BLaER1 (cell line): Measurements from ENCODE around the gene CYP4F11.
"Not testable (repeated sequence)": the region's sequence is repeated elsewhere in the genome, so short reads cannot be mapped to it uniquely, and the experiment has no call there.

Experiments
- H3K27ac ChIP-seq: shearing (Covaris generic); formaldehyde crosslinking; 2 replicates; pipeline ENCODE4 v1.8.1; 2022
- H3K27me3 ChIP-seq: shearing (Covaris generic); formaldehyde crosslinking; 2 replicates; pipeline ENCODE4 v1.8.1; 2022
- H3K36me3 ChIP-seq: shearing (Covaris generic); formaldehyde crosslinking; 2 replicates; pipeline ENCODE4 v1.8.1; 2022
- H3K4me1 ChIP-seq: shearing (Covaris generic); formaldehyde crosslinking; 2 replicates; pipeline ENCODE4 v1.8.1; 2022
- H3K4me2 ChIP-seq: shearing (Covaris generic); formaldehyde crosslinking; 2 replicates; pipeline ENCODE4 v1.8.1; 2022
- H3K4me3 ChIP-seq: shearing (Covaris generic); formaldehyde crosslinking; 2 replicates; pipeline ENCODE4 v1.8.1; 2022
- H3K9ac ChIP-seq: shearing (Covaris generic); formaldehyde crosslinking; 2 replicates; pipeline ENCODE4 v1.8.1; 2022
- H3K9me3 ChIP-seq: shearing (Covaris generic); formaldehyde crosslinking; 2 replicates; pipeline ENCODE4 v1.8.1; 2022
- H4K20me1 ChIP-seq: shearing (Covaris generic); formaldehyde crosslinking; 2 replicates; pipeline ENCODE4 v1.8.1; 2022
- Cebpa-rat ChIP-seq: shearing (Covaris generic); IDR thresholded peaks from 2 replicates; pipeline ENCODE4 v1.8.1; 2022

Gene CYP4F11

DNA sequence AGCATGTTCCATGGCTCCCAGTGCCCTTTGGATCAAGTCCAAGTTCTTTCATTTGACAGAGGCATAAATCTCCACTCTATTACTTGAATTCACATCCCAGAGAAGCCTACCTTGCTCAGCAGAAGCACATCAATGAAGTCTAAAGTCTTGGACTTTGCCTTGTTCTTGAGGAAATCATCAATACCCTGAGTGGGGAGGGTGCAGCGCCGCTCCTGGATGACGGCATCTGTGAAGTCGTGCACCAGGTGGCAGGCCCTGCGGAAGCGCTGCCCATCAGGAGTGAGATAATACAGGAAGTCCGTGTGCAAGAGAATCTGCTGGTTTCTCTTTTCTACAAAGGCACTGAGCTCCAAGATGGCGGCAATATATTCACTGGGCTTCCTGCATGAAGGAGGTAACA, 10.6 kb downstream of the CYP4F11 start:
- no peaks in the 10 kb centered on the region for H3K27me3 ChIP-seq
- H3K9ac ChIP-seq = no peak overlapping the region
- H4K20me1 ChIP-seq = no peaks in the 10 kb centered on the region
- no peak for TF ChIP-seq Cebpa-rat
- no peak overlapping the region for H3K4me3 ChIP-seq
- peaks cover 3% of the 10 kb centered on the region for H3K4me1 ChIP-seq
- no peak overlapping the region for H3K4me2 ChIP-seq
- H3K9me3 ChIP-seq = no peaks in the 10 kb centered on the region
- H3K27ac ChIP-seq = no peak overlapping the region
- H3K36me3 ChIP-seq = no peaks in the 10 kb centered on the region

DNA sequence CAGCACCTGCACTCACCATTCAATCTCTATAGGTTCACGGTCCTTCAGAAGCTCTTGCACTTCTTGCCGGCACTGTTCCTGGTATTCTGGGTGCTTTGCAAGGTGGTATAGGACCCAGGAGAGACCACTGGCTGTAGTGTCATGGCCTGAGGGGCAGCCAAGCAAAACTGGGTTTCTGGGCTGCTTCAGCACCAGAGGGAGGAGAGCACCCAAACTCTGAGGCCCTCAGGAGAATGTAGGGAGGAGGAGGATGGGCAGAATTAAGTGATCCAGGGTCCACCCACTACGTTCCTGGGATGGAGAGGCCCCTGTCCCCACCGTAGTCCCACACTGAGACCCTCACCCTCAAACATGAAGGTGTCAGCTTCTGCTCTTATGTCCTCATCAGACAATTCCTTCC, 12.3 kb downstream of the CYP4F11 start:
- Histone ChIP-seq H3K4me2 (no peak overlapping the region), H3K4me1 (peaks cover 4% of the 10 kb centered on the region; the same call in 1 of the 2 replicates), H3K36me3 (no peaks in the 10 kb centered on the region), H3K27ac (no peak overlapping the region), H3K4me3 (no peak overlapping the region), H4K20me1 (no peaks in the 10 kb centered on the region), H3K27me3 (no peaks in the 10 kb centered on the region), H3K9me3 (no peaks in the 10 kb centered on the region), H3K9ac (no peak overlapping the region)
- no peak for TF ChIP-seq Cebpa-rat

DNA sequence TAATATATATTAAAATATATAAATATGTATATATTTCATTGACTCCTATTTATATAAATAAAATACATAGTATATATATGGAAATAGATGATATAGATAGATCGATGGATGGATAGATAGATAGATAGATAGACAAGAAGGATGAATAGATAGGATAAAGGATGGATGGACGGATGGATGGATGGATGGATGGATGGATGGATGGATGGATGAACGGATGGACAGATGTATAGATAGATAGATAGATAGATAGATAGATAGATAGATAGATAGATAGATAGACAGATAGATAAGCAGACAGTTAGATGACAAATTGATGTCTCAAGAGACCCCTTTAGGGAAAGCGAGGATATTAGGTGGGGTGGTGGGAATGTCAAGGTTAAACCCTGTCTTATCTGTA, 15.1 kb downstream of the CYP4F11 start:
- TF ChIP-seq Cebpa-rat = no peak
- Histone ChIP-seq H3K9me3 (peaks cover 12% of the 10 kb centered on the region), H3K9ac (no peak overlapping the region)

DNA sequence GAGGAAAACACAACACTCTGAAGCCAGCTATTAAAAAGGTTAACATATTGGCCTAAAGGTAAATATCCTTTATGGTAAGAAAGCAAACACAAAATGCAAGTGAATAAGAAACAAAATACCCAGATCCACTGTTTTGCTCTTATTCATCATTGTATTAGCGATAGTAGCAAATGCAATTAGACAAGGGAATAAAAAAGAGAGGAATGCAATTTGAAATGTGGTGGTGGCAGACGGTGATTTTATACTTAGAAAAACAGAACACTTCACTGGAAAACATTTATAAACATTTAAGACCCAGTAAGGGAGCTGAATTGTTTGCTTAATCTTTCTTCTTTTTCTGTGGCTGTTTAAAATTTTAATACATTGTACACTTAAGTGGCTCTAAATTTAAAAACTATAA, 19.2 kb downstream of the CYP4F11 start:
- no peak overlapping the region for H3K27ac ChIP-seq
- TF ChIP-seq Cebpa-rat = no peak
- no peaks in the 10 kb centered on the region for H3K36me3 ChIP-seq
- H3K4me1 ChIP-seq = peaks cover 5% of the 10 kb centered on the region; the same call in 1 of the 2 replicates
- H4K20me1 ChIP-seq = no peaks in the 10 kb centered on the region
- no peak overlapping the region for H3K9ac ChIP-seq
- H3K27me3 ChIP-seq = peaks cover 6% of the 10 kb centered on the region; the same call in 1 of the 2 replicates
- H3K4me3 ChIP-seq = no peak overlapping the region
- no peak overlapping the region for H3K4me2 ChIP-seq
- peaks cover 18% of the 10 kb centered on the region for H3K9me3 ChIP-seq

More for the DNA sequence above, 15.1 kb downstream of the CYP4F11 start:
- Histone ChIP-seq H3K36me3 (no peaks in the 10 kb centered on the region), H3K4me3 (no peak overlapping the region), H3K4me2 (no peak overlapping the region), H3K4me1 (peaks cover 5% of the 10 kb centered on the region; the same call in 1 of the 2 replicates), H4K20me1 (no peaks in the 10 kb centered on the region), H3K27ac (no peak overlapping the region), H3K27me3 (no peaks in the 10 kb centered on the region)

DNA sequence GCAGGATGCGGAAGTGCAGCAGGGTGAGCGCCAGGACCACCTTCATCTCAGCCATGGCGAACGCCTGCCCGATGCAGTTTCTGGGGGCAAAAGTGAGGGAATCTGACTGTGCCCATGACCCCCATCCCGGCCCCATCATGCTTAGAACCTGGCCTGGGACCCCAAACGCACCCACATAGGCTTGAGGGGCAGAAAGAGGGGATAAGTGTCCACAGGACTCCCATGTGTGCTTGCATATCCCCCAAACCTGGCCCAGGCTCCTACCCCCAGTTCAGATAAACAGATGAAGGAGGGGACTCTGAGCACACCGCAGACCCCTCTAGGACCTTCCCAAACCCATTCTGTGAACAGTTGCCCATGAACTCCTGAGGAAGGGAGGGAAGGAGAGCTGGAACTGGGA, 20.5 kb downstream of the CYP4F11 start:
- no peak for TF ChIP-seq Cebpa-rat
- Histone ChIP-seq H3K4me1 (peaks cover 5% of the 10 kb centered on the region; the same call in 1 of the 2 replicates), H3K27ac (no peak overlapping the region), H3K9me3 (peaks cover 18% of the 10 kb centered on the region), H3K36me3 (no peaks in the 10 kb centered on the region), H3K9ac (no peak overlapping the region), H3K4me2 (no peak overlapping the region), H3K27me3 (peaks cover 6% of the 10 kb centered on the region; the same call in 1 of the 2 replicates), H4K20me1 (no peaks in the 10 kb centered on the region), H3K4me3 (no peak overlapping the region)

DNA sequence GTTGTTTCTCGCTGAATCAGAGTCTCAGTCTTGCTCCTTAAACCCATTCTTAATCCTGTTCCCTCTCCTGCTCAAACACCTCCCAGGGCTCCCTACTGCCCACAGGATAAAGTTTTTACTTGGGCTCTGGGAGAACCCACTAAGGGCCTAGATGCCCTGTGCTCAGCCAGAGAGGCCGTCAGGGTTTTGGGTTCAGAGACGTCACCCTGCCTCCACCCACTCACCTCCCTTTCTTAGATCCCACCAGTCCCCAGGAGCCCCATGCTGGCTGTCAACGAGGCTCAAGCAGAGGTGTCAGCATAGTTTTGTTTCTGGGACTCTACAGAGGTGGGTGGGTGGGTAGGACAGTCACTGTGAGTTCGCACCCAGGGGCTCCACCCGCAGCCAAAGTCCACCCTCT, 20.9 kb downstream of the CYP4F11 start:
- H4K20me1 ChIP-seq = no peaks in the 10 kb centered on the region
- no peak for TF ChIP-seq Cebpa-rat
- H3K36me3 ChIP-seq = no peaks in the 10 kb centered on the region
- peaks cover 5% of the 10 kb centered on the region; the same call in 1 of the 2 replicates for H3K4me1 ChIP-seq
- no peak overlapping the region for H3K27ac ChIP-seq
- H3K9me3 ChIP-seq = peaks cover 18% of the 10 kb centered on the region
- no peak overlapping the region for H3K9ac ChIP-seq
- no peak overlapping the region for H3K4me2 ChIP-seq
- H3K27me3 ChIP-seq = peaks cover 6% of the 10 kb centered on the region; the same call in 1 of the 2 replicates
- no peak overlapping the region for H3K4me3 ChIP-seq

DNA sequence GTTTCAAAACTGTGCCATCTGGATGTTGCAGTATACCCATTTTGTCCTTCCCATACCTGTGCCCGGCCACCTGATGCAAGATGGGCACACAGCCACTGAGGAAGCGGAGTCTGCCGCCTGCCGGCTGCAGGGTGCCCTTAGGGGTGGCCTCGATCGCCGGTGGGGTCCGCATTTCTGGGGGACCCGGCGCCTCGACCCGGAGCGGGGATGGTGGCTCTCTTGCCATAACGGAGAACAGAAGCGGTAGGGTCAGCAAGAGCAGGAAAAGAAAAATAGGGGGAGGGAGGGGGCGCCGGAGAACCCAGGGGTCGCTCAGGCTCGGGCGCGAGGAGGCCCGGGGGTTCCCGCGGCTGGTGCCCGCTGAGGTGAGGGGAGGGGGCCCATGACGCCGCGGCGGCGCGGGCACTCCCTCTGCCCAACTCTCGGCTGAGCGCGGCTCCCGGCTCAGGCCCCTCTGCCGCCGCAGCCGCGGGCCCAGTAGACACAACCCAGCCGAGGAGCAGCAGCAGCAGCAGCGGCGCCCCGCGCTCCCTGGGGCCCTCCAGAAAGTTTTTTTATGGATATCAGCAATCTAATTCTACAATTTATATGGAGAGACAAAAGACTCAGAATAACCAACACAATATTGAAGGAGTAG, 22.6 kb downstream of the CYP4F11 start:
- Histone ChIP-seq H3K27ac (no peak overlapping the region), H3K9me3 (peaks cover 18% of the 10 kb centered on the region), H3K9ac (no peak overlapping the region), H3K4me1 (no peaks in the 10 kb centered on the region), H3K36me3 (no peaks in the 10 kb centered on the region), H4K20me1 (no peaks in the 10 kb centered on the region), H3K4me3 (no peak overlapping the region), H3K4me2 (no peak overlapping the region), H3K27me3 (peaks cover 6% of the 10 kb centered on the region; the same call in 1 of the 2 replicates)
- no peak for TF ChIP-seq Cebpa-rat

DNA sequence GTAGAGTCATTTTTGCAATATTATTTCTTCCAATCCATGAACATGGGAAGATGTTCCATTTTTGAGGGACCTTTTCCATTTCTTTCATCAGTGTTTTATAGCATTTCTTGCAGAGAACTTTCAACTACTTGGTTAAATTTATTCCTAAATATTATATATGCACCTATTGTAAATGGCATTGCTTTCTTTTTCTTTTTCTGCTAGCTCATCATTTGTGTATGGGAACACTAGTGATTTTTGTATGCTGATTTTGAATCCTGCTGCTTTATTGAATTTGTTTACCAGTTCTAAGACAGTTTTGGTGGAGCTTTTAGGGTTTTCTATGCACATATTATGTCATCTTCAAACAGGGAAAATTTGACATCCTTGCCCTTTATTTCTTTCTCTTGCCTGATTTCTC, 29.3 kb downstream of the CYP4F11 start:
- Histone ChIP-seq H3K27ac (no peak overlapping the region), H4K20me1 (no peaks in the 10 kb centered on the region), H3K4me2 (no peak overlapping the region), H3K27me3 (no peaks in the 10 kb centered on the region), H3K9ac (no peak overlapping the region), H3K4me1 (no peaks in the 10 kb centered on the region), H3K36me3 (no peaks in the 10 kb centered on the region), H3K4me3 (no peak overlapping the region), H3K9me3 (no peaks in the 10 kb centered on the region)
- no peak for TF ChIP-seq Cebpa-rat

DNA sequence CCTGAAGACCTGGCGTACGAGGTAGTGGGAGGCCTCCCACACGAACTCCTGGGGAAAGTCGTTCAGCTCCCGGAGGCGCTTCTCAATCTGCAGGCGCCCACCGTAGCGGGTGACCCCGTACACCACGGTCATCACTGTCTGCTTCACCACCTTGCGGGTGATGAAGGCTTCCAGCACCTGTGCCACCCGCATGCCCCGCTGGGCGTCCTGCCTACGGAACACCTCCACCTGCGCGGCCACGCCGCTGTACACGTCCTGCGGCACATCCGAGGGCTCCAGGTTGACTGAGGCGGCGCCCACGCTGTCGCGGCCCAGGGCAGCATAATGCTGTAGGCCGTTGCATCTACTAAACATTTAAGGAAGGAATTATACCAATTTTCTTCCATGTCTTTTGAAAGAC, 31.4 kb downstream of the CYP4F11 start:
- not testable (repeated sequence) for H3K36me3 ChIP-seq, H3K9me3 ChIP-seq, H3K27me3 ChIP-seq, H3K4me3 ChIP-seq, H4K20me1 ChIP-seq, H3K9ac ChIP-seq, H3K27ac ChIP-seq, H3K4me2 ChIP-seq, H3K4me1 ChIP-seq

DNA sequence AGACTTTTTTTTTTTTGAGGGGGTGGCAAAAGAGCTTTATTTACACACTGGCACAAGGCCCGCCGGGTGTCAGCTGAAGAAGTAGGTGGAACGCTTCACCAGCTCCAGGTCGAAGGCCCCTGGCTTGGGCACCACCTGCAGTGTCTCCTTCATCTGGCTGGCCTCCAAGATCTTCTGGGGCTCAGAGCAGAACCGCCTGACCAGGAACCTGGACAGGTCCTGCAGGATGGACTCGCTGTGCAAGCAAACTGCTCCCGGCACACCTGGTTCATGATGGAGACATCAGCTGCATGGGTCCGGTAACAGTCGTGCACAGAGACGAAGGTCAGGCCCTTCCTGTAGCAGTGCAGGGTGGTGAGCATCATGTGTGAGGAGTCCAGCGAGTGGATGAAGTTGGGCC, 32.1 kb downstream of the CYP4F11 start:
- Histone ChIP-seq H3K27me3 (no peaks in the 10 kb centered on the region), H3K4me3 (no peak overlapping the region), H3K27ac (no peak overlapping the region), H3K9me3 (no peaks in the 10 kb centered on the region), H3K36me3 (no peaks in the 10 kb centered on the region), H3K4me2 (no peak overlapping the region), H3K4me1 (no peaks in the 10 kb centered on the region), H3K9ac (no peak overlapping the region), H4K20me1 (no peaks in the 10 kb centered on the region)
- no peak for TF ChIP-seq Cebpa-rat

DNA sequence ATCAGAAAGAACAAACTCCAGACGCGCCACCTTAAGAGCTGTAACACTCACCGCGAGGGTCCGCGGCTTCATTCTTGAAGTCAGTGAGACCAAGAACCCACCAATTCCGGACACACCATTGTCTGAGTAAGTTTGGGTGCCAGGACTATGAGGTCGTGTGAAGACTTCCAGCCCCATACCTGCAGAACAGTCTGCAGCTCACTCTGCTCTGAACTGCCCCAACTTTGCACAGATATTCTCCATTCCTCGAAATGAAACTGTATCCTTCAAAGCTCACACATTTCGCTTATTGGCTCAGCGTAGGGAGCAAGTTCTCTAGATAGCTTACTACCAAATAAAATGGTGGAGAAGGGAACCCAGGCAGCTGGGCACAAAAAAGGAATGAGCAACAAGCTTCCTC, 33.8 kb downstream of the CYP4F11 start:
- no peak for TF ChIP-seq Cebpa-rat
- H3K9ac ChIP-seq = no peak overlapping the region
- H3K4me3 ChIP-seq = no peak overlapping the region
- H3K27me3 ChIP-seq = no peaks in the 10 kb centered on the region
- no peaks in the 10 kb centered on the region for H3K36me3 ChIP-seq
- no peak overlapping the region for H3K4me2 ChIP-seq
- H3K4me1 ChIP-seq = no peaks in the 10 kb centered on the region
- no peak overlapping the region for H3K27ac ChIP-seq
- H3K9me3 ChIP-seq = no peaks in the 10 kb centered on the region
- H4K20me1 ChIP-seq = no peaks in the 10 kb centered on the region

DNA sequence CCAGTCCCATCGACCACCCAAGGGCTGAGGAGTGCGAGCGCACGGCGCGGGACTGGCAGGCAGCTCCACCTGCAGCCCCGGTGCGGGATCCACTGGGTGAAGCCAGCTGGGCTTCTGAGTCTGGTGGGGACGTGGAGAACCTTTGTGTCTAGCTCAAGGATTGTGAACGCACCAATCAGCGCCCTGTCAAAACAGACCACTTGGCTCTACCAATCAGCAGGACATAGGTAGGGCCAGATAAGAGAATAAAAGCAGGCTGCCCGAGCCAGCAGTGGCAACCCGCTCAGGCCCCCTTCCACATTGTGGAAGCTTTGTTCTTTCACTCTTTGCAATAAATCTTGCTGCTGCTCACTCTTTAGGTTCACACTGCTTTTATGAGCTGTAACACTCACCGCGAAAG, 34.3 kb downstream of the CYP4F11 start:
- H3K9me3 ChIP-seq, H3K27me3 ChIP-seq, H3K9ac ChIP-seq, H4K20me1 ChIP-seq, H3K4me2 ChIP-seq, H3K4me3 ChIP-seq, H3K36me3 ChIP-seq, H3K27ac ChIP-seq, H3K4me1 ChIP-seq: not testable (repeated sequence)

DNA sequence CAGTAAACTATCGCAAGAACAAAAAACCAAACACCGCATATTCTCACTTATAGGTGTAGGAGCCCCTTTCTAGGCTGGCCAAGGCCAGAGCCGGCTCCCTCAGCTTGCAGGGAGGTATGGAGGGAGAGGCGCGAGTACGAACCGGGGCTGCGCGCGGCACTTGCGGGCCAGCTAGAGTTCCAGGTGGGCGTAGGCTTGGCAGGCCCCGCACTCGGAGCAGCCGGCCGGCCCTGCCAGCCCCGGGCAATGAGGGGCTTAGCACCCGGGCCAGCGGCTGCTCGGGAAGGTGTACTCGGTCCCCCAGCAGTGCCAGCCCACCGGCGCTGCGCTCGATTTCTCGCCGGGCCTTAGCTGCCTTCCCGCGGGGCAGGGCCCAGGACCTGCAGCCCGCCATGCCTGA, 34.8 kb downstream of the CYP4F11 start:
- not testable (repeated sequence) for H3K36me3 ChIP-seq, H3K4me1 ChIP-seq, H3K27ac ChIP-seq, H3K9me3 ChIP-seq, H3K9ac ChIP-seq, H3K4me2 ChIP-seq, H4K20me1 ChIP-seq, H3K4me3 ChIP-seq, H3K27me3 ChIP-seq
